Panc1 (cell line): ENCODE results near the gene HRH3. TPM values are rescaled to one million over a fixed set of nuclear protein-coding genes. Genes with fewer than 3 reads are reported as not detected.

Experiments
- ATAC-seq: fragments of 200-7000 bp; cut with Tn5 transposase; 2 replicates; pipeline ENCODE4 v1.9.1; 2020; ENCODE audit warnings: mild to moderate bottlenecking, moderate library complexity
- BruUV-seq: library from RNA; stranded (reverse); fragments of 400-500 nt; replicated peaks from 2 replicates; lab custom pipeline; 2021; lab: Mats Ljungman, UMichigan
- CTCF ChIA-PET: fragments of 300-600 bp; sonication (Branson Sonifier 250); formaldehyde crosslinking; loops from one replicate; lab custom pipeline; 2022; ENCODE audit warnings: antibody characterized with exemption; lab: Charles Lee
- POLR2A ChIA-PET: fragments of 300-600 bp; sonication (Branson Sonifier 250); formaldehyde crosslinking; loops from one replicate; lab custom pipeline; 2022; ENCODE audit warnings: antibody characterized with exemption; lab: Charles Lee
- DNase-seq: peaks from one replicate; pipeline ENCODE4 v3.0.0-alpha.2; 2010; ENCODE audit warnings: low read depth, low spot score
- H3K27ac ChIP-seq: 2 replicates; pipeline ENCODE4 v1.5.1; 2011; ENCODE audit warnings: mild to moderate bottlenecking, low read length, inconsistent platforms
- H3K27me3 ChIP-seq: fragments of 200-500 bp; sonication (Bioruptor generic); 2 replicates; pipeline ENCODE4 v1.6.0; 2014; ENCODE audit warnings: low read length, inconsistent platforms; ENCODE audit not compliant: control insufficient read depth, insufficient read depth
- H3K36me3 ChIP-seq: fragments of 200-500 bp; sonication (Bioruptor generic); 2 replicates; pipeline ENCODE4 v1.5.1; 2014; ENCODE audit warnings: inconsistent platforms, mild to moderate bottlenecking, low read length, moderate library complexity; ENCODE audit not compliant: control insufficient read depth, insufficient read depth
- H3K4me1 ChIP-seq: 2 replicates; pipeline ENCODE4 v1.5.1; 2011; ENCODE audit warnings: inconsistent platforms, mild to moderate bottlenecking, low read length, moderate library complexity; ENCODE audit not compliant: control insufficient read depth, insufficient read depth
- H3K4me3 ChIP-seq, 2 experiments: 2 replicates each; pipeline ENCODE4 v1.5.1; 2011 to 2012; ENCODE audit warnings: low read depth in 2 of 2, low read length in 2 of 2, mild to moderate bottlenecking in 2 of 2, inconsistent platforms in 1 of 2, moderate library complexity in 1 of 2
- H3K9me3 ChIP-seq: fragments of 200-500 bp; sonication (Bioruptor generic); 2 replicates; pipeline ENCODE4 v1.5.1; 2014; ENCODE audit warnings: low read depth, mild to moderate bottlenecking, inconsistent platforms, low read length, moderate library complexity; ENCODE audit not compliant: control insufficient read depth, insufficient read depth
- POLR2AphosphoS5 ChIP-seq: IDR thresholded peaks from 2 replicates; pipeline ENCODE4 v1.6.1; 2012; ENCODE audit warnings: mild to moderate bottlenecking, low read depth, low read length, moderate library complexity
- SIN3A ChIP-seq: IDR thresholded peaks from 2 replicates; pipeline ENCODE4 v1.6.1; 2012; ENCODE audit warnings: low read depth, mild to moderate bottlenecking, low read length, moderate library complexity, borderline replicate concordance; ENCODE audit not compliant: insufficient read depth
- TCF7L2 ChIP-seq: IDR thresholded peaks from 2 replicates; pipeline ENCODE4 v1.6.1; 2011; ENCODE audit warnings: mild to moderate bottlenecking, low read depth, low read length, inconsistent platforms
- in situ Hi-C: cut with HindIII; loops from 2 replicates; pipeline ENCODE4 v1.10.0; 2016; ENCODE audit warnings: low sequenced_read_pairs, low pct_unique_long_range_greater_than_20kb
- intact Hi-C: fragments of 100-400 bp; cut with micrococcal nuclease; formaldehyde crosslinking; loops from one replicate; pipeline ENCODE4 v1.10.0; 2022; ENCODE audit not compliant: unreplicated experiment
- total RNA-seq: library from RNA; stranded (reverse); gene quantifications from one replicate; pipeline ENCODE4 v1.2.1, GENCODE V29; 2021; ENCODE audit not compliant: unreplicated experiment
- TF ChIP-seq, protein P1 (sequence below), 2 experiments: IDR thresholded peaks; 2 replicates each; pipeline ENCODE4 v1.6.1; 2011 to 2012; ENCODE audit warnings: low read depth in 2 of 2, control low read depth in 1 of 2, low read length in 1 of 2, mild to moderate bottlenecking in 1 of 2, moderate library complexity in 1 of 2; ENCODE audit not compliant: insufficient read depth in 1 of 2
- TF ChIP-seq, protein P2 (sequence below): fragments of 450-650 bp; IDR thresholded peaks from 2 replicates; pipeline ENCODE4 v1.5.1; 2017; ENCODE audit warnings: mild to moderate bottlenecking

The HRH3 gene
- total RNA-seq, 1 experiment from 2014 or later = 0.10 TPM

DNA sequence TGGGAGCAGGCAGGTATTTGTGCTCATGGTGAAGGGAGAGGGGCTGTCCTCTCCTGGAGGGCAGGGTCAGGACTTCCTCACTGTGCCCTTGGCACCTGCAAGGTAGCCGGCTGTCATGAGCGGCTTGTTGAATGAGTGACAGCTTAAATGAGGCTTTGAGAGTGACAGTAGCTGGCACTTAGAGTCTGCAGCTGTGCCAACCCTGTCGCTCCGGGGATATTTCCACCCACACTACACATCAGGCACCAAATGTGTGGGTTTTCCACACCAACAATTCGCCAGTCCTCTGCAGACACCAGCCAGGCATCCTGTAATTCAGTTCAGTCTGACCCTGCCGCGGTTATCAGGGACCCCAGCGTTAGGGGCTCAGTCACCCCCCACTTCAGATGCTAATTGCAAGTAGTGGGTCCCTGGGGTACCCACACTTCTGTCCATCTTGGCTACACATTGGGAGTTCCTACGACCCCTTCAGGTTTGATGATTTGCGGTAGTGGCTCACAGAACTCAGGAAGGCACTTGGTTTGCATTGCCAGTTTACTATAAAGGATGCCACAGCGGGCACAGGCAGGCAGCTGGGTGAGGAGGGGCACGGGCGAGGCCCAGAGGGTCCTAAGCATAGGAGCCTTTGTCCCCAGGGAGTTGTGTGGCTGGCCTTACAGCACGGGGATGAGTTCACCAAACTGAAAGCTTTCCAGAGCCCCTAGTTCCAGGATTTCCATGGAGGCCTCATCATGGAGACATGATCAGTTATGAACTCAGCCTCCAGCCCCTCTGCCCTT is 28.1 kb downstream of the HRH3 start:
- POLR2A ChIA-PET = no interaction called here
- no peak overlapping the region for H3K4me3 ChIP-seq
- in situ Hi-C loops = no loop called here

GRCh38 chr20:62190639-62191411 is 29.3 kb downstream of the HRH3 start:
- H3K4me3 ChIP-seq = no peak overlapping the region
- CTCF ChIA-PET = no interaction called here
- no peaks in the 10 kb centered on the region for H3K9me3 ChIP-seq
- ATAC-seq = no peak
- POLR2A ChIA-PET = no interaction called here
- H3K36me3 ChIP-seq = peaks cover 2% of the 10 kb centered on the region; the same call in 1 of the 2 replicates
- TF ChIP-seq SIN3A = no peak
- TF ChIP-seq TCF7L2 = no peak
- no peak for TF ChIP-seq POLR2AphosphoS5
- TF ChIP-seq, protein P1, sequence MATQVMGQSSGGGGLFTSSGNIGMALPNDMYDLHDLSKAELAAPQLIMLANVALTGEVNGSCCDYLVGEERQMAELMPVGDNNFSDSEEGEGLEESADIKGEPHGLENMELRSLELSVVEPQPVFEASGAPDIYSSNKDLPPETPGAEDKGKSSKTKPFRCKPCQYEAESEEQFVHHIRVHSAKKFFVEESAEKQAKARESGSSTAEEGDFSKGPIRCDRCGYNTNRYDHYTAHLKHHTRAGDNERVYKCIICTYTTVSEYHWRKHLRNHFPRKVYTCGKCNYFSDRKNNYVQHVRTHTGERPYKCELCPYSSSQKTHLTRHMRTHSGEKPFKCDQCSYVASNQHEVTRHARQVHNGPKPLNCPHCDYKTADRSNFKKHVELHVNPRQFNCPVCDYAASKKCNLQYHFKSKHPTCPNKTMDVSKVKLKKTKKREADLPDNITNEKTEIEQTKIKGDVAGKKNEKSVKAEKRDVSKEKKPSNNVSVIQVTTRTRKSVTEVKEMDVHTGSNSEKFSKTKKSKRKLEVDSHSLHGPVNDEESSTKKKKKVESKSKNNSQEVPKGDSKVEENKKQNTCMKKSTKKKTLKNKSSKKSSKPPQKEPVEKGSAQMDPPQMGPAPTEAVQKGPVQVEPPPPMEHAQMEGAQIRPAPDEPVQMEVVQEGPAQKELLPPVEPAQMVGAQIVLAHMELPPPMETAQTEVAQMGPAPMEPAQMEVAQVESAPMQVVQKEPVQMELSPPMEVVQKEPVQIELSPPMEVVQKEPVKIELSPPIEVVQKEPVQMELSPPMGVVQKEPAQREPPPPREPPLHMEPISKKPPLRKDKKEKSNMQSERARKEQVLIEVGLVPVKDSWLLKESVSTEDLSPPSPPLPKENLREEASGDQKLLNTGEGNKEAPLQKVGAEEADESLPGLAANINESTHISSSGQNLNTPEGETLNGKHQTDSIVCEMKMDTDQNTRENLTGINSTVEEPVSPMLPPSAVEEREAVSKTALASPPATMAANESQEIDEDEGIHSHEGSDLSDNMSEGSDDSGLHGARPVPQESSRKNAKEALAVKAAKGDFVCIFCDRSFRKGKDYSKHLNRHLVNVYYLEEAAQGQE (IDR thresholded peaks at IDR 0.05; ENCODE audit: insufficient read depth in 1 of 2, low read depth in 2 of 2, low read length in 1 of 2) = no peak
- TF ChIP-seq, protein P2, sequence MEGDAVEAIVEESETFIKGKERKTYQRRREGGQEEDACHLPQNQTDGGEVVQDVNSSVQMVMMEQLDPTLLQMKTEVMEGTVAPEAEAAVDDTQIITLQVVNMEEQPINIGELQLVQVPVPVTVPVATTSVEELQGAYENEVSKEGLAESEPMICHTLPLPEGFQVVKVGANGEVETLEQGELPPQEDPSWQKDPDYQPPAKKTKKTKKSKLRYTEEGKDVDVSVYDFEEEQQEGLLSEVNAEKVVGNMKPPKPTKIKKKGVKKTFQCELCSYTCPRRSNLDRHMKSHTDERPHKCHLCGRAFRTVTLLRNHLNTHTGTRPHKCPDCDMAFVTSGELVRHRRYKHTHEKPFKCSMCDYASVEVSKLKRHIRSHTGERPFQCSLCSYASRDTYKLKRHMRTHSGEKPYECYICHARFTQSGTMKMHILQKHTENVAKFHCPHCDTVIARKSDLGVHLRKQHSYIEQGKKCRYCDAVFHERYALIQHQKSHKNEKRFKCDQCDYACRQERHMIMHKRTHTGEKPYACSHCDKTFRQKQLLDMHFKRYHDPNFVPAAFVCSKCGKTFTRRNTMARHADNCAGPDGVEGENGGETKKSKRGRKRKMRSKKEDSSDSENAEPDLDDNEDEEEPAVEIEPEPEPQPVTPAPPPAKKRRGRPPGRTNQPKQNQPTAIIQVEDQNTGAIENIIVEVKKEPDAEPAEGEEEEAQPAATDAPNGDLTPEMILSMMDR = no peak
- H3K4me1 ChIP-seq = peaks cover 8% of the 10 kb centered on the region; the same call in 1 of the 2 replicates
- DNase-seq = no peak
- no TSS peak for BruUV-seq
- intact Hi-C loops = no loop called here
- in situ Hi-C loops = no loop called here
- no peak overlapping the region for H3K27ac ChIP-seq
- H3K27me3 ChIP-seq = no peaks in the 10 kb centered on the region

More for the DNA sequence above, 28.1 kb downstream of the HRH3 start:
- CTCF ChIA-PET = no interaction called here
- DNase-seq (no peak), ATAC-seq (no peak)
- intact Hi-C loops = no loop called here
- no TSS peak for BruUV-seq
- Histone ChIP-seq H3K9me3 (no peaks in the 10 kb centered on the region), H3K27ac (no peak overlapping the region), H3K27me3 (no peaks in the 10 kb centered on the region), H3K4me1 (peaks cover 6% of the 10 kb centered on the region; the same call in 1 of the 2 replicates), H3K36me3 (peaks cover 2% of the 10 kb centered on the region; the same call in 1 of the 2 replicates)
- no peak for TF ChIP-seq POLR2AphosphoS5
- TF ChIP-seq, protein P2 = no peak
